GM19035 (cell line): ENCODE results near the gene THSD7A.

Experiments
- ATAC-seq: cut with Tn5 transposase; IDR thresholded peaks from one replicate; pipeline ENCODE4 v1.9.1; 2021; ENCODE audit not compliant: unreplicated experiment

The THSD7A gene

GRCh38 chr7:11750191-11750590 is 81.8 kb downstream of the THSD7A start:
- ATAC-seq = no peak

- ATAC-seq = no peak
Measured at GRCh38 chr7:11749629-11750028, 82.4 kb downstream of the THSD7A start.

GRCh38 chr7:11748884-11749283 is 83.1 kb downstream of the THSD7A start:
- ATAC-seq = no peak

GRCh38 chr7:11747715-11748485 is 84.1 kb downstream of the THSD7A start:
- no peak for ATAC-seq

- no peak for ATAC-seq
Measured at GRCh38 chr7:11746591-11746990, 85.4 kb downstream of the THSD7A start.

GRCh38 chr7:11743548-11743947 is 88.5 kb downstream of the THSD7A start:
- ATAC-seq = no peak

GRCh38 chr7:11743016-11743415 is 89.0 kb downstream of the THSD7A start:
- no peak for ATAC-seq

GRCh38 chr7:11742496-11742895 is 89.5 kb downstream of the THSD7A start:
- no peak for ATAC-seq

GRCh38 chr7:11737723-11738122 is 94.3 kb downstream of the THSD7A start:
- ATAC-seq = no peak

- no peak for ATAC-seq
Measured at GRCh38 chr7:11732207-11732606, 99.8 kb downstream of the THSD7A start.

- no peak for ATAC-seq
Measured at GRCh38 chr7:11730725-11731124, 101.3 kb downstream of the THSD7A start.

GRCh38 chr7:11727864-11728263 is 104.1 kb downstream of the THSD7A start:
- ATAC-seq = no peak

- no peak for ATAC-seq
Measured at GRCh38 chr7:11726794-11727155, 105.2 kb downstream of the THSD7A start.

- ATAC-seq = no peak
Measured at GRCh38 chr7:11726001-11726793, 105.8 kb downstream of the THSD7A start.

GRCh38 chr7:11716185-11716584 is 115.8 kb downstream of the THSD7A start:
- ATAC-seq = no peak

- ATAC-seq = no peak
Measured at GRCh38 chr7:11714676-11715075, 117.3 kb downstream of the THSD7A start.

GRCh38 chr7:11714205-11714604 is 117.8 kb downstream of the THSD7A start:
- ATAC-seq = no peak

- ATAC-seq = no peak
Measured at GRCh38 chr7:11713352-11713751, 118.6 kb downstream of the THSD7A start.

- no peak for ATAC-seq
Measured at GRCh38 chr7:11710377-11710776, 121.6 kb downstream of the THSD7A start.

GRCh38 chr7:11709196-11709595 is 122.8 kb downstream of the THSD7A start:
- ATAC-seq = no peak

GRCh38 chr7:11707606-11708193 is 124.3 kb downstream of the THSD7A start:
- ATAC-seq = no peak
